Gastrocnemius medialis (tissue), 4 donors: ENCODE results near the gene SUGT1. TPM values are rescaled to one million over a fixed set of nuclear protein-coding genes. Genes with fewer than 3 reads are reported as not detected.
"Not testable (repeated sequence)": the region's sequence is repeated elsewhere in the genome, so short reads cannot be mapped to it uniquely, and the experiment has no call there.

Experiments
- ATAC-seq, 2 donors: fragments of 150-250 bp; one replicate each; pipeline ENCODE4 v1.9.1; 2016
- DNase-seq, 2 donors: peaks; one replicate each; pipeline ENCODE4 v3.0.0-alpha.2; 2019
- H3K27ac ChIP-seq, 4 donors: fragments of 200-600 bp; sonication (generic); 1 replicate in 1 of 4; 2 replicates in 3 of 4; pipeline ENCODE4 v1.5.1; 2016 to 2018; ENCODE audit warnings: mild to moderate bottlenecking in 2 of 4, moderate library complexity in 1 of 4
- H3K27me3 ChIP-seq, 3 donors: fragments of 200-600 bp; sonication (generic) in 2 of 3; 1 replicate in 1 of 3; 2 replicates in 2 of 3; pipeline versions ENCODE4 v1.5.1 to v1.6.0; 2016 to 2019; ENCODE audit warnings: mild to moderate bottlenecking in 1 of 3, moderate library complexity in 1 of 3
- H3K36me3 ChIP-seq, 2 donors: fragments of 200-600 bp; sonication (generic) in 1 of 2; one replicate each; pipeline ENCODE4 v1.5.1; 2017 to 2018
- H3K4me1 ChIP-seq, 2 donors: fragments of 200-600 bp; sonication (generic) in 1 of 2; one replicate each; pipeline ENCODE4 v1.5.1; 2016 to 2017; ENCODE audit warnings: mild to moderate bottlenecking in 2 of 2
- H3K4me3 ChIP-seq, 4 donors: fragments of 200-600 bp; sonication (generic) in 3 of 4; 1 replicate in 1 of 4; 2 replicates in 3 of 4; pipeline ENCODE4 v1.5.1; 2016 to 2019; ENCODE audit warnings: mild to moderate bottlenecking in 2 of 4
- H3K9me3 ChIP-seq, 3 donors: fragments of 200-600 bp; sonication (generic) in 2 of 3; 1 replicate in 1 of 3; 2 replicates in 2 of 3; pipeline ENCODE4 v1.5.1; 2016 to 2019
- POLR2A ChIP-seq, 2 donors: fragments of 450-650 bp; IDR thresholded peaks; one replicate each; pipeline ENCODE4 v1.6.1; 2017; ENCODE audit warnings: antibody characterized with exemption in 2 of 2, mild to moderate bottlenecking in 2 of 2, moderate library complexity in 2 of 2
- in situ Hi-C, 4 donors: fragments of 200-750 bp; cut with MboI; loops; one replicate each; pipeline versions ENCODE4 v1.15.0 to v1.8.0; 2017; ENCODE audit warnings: low sequenced_read_pairs in 4 of 4
- intact Hi-C: fragments of 100-400 bp; cut with DNase I; formaldehyde crosslinking; loops from one replicate; pipeline ENCODE4 v1.15.1; 2023; ENCODE audit warnings: low total_unique reads
- total RNA-seq, 4 donors: library from RNA; depleted of rRNA; stranded (reverse); fragments of >200 nt; gene quantifications; one replicate each; pipeline versions ENCODE4 v1.1.0 to v1.2.3, GENCODE V29; 2016
- TF ChIP-seq, protein P1 (sequence below), 5 experiments: fragments of 450-650 bp in 3 of 5; fragments of 200-600 bp in 2 of 5; sonication (generic) in 2 of 5; IDR thresholded peaks in 4 of 5; conservative IDR thresholded peaks in 1 of 5; 1 replicate in 4 of 5; 2 replicates in 1 of 5; pipeline ENCODE4 v1.5.1; 2016 to 2019; ENCODE audit warnings: antibody characterized with exemption in 5 of 5, mild to moderate bottlenecking in 3 of 5, moderate library complexity in 3 of 5

Gene SUGT1
- total RNA-seq, 4 donors from 2014 or later: 37.5 to 48.5 (median 40.1) TPM

DNA sequence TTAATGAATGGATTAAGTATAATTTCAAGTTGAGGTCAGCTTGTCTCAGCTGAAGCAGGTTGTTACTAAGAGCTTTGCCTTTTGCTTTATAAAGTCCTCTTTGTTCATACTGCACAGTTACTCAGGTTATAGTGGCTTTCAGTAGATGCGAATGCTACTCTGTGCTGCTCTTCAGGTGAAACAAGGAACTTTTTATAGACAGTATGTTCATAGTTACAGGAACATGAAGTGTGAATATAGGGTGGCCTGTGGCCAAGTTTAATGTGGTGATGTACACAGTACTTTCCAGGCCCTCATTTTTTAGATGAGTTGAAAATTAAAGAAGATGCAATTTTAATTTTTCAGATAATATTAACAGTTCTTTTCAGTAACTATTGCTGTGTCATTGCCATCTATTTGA, 20.8 kb downstream of the SUGT1 start:
- in situ Hi-C loops: loop anchor here in 2 of 4 donors (25.0 kb wide), 2 partner anchors 211 to 486 kb away; partner anchors contain the start of genes CKAP2 (in 1 of the 2) and VPS36 (in 1 of the 2)

DNA sequence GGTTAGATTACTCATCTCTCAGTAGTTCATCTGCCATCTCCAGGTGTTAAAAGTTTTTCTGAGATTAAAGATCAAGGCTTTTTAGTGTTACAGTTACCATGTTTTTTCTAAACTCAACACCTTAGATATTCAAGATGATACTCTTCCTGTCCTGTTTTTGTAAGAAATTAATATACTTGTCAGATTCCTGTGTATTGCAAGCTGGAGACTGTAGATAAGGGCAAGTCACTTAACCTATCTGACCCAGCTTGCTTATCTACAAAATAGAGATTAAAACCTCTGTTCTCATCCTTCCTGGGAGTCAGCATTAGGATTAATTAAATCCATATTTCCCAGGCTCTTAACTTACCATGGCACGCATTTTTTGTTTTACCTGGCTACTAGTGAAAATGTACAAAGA, 25.2 kb downstream of the SUGT1 start:
- no peak for DNase-seq
- in situ Hi-C loops (no loop called here), intact Hi-C loops (no loop called here)
- Histone ChIP-seq H3K9me3 (no peaks in the 10 kb centered on the region), H3K27me3 (no peaks in the 10 kb centered on the region), H3K27ac (no peak overlapping the region), H3K4me3 (no peak overlapping the region), H3K4me1 (no peaks in the 10 kb centered on the region), H3K36me3 (peaks cover 0 to 31% of the 10 kb centered on the region in 2 donors)
- ATAC-seq: no peak
- TF ChIP-seq POLR2A (IDR thresholded peaks at IDR 0.05): no peak
- TF ChIP-seq, protein P1, sequence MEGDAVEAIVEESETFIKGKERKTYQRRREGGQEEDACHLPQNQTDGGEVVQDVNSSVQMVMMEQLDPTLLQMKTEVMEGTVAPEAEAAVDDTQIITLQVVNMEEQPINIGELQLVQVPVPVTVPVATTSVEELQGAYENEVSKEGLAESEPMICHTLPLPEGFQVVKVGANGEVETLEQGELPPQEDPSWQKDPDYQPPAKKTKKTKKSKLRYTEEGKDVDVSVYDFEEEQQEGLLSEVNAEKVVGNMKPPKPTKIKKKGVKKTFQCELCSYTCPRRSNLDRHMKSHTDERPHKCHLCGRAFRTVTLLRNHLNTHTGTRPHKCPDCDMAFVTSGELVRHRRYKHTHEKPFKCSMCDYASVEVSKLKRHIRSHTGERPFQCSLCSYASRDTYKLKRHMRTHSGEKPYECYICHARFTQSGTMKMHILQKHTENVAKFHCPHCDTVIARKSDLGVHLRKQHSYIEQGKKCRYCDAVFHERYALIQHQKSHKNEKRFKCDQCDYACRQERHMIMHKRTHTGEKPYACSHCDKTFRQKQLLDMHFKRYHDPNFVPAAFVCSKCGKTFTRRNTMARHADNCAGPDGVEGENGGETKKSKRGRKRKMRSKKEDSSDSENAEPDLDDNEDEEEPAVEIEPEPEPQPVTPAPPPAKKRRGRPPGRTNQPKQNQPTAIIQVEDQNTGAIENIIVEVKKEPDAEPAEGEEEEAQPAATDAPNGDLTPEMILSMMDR (IDR thresholded peaks at IDR 0.05 in 4 of 5, conservative IDR thresholded peaks at IDR 0.05 in 1 of 5): no peak

More for the DNA sequence above, 20.8 kb downstream of the SUGT1 start:
- TF ChIP-seq, protein P1 (IDR thresholded peaks at IDR 0.05 in 4 of 5, conservative IDR thresholded peaks at IDR 0.05 in 1 of 5): no peak
- DNase-seq: no peak
- no peak for ATAC-seq
- Histone ChIP-seq H3K27ac (no peak overlapping the region), H3K27me3 (no peaks in the 10 kb centered on the region), H3K9me3 (no peaks in the 10 kb centered on the region), H3K4me1 (no peaks in the 10 kb centered on the region), H3K36me3 (peaks cover 0 to 22% of the 10 kb centered on the region in 2 donors), H3K4me3 (no peak overlapping the region)
- intact Hi-C loops: no loop called here

DNA sequence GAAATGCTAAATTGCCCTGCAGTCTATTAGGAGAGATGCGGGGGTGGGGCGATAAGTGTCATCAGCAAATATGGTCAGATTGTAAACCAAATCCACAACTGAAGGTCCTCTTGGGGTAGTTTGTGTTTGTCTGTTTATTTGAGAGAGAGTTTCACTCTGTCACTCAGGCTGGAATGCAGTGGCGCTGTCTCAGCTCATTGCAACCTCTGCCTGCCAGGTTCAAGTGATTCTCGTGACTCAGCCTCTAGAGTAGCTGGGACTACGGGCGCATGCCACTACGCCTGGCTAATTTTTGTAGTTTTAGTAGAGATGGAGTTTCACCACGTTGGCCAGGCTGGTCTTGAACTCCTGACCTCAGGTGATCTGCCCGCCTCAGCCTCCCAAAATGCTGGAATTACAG, 33.2 kb downstream of the SUGT1 start:
- ATAC-seq, DNase-seq, H3K27me3 ChIP-seq, H3K27ac ChIP-seq, H3K4me1 ChIP-seq, intact Hi-C loops, H3K9me3 ChIP-seq, in situ Hi-C loops, H3K4me3 ChIP-seq: not testable (repeated sequence)
- peaks cover 0 to 52% of the 10 kb centered on the region in 2 donors for H3K36me3 ChIP-seq

DNA sequence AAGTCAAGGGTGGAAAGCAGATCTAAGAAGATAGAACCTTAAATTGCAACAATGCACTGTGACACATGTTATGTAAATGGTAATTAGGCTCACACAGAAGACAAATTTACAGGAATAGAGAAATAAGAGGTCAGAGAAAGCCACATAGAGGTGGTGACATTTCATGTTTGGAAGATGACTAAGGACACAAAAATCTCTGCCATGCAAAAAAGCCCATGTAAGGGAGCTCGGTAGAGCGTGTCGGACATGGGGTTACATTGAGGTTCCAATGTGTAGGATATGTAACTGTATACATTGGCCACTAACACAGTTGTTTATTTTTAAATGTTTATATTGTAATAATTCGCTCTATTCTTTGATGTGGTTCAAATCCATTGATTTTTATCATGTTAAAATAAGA, 33.7 kb downstream of the SUGT1 start:
- no peak for DNase-seq
- Histone ChIP-seq H3K36me3 (peaks cover 0 to 47% of the 10 kb centered on the region in 2 donors), H3K9me3 (no peaks in the 10 kb centered on the region), H3K27ac (no peak overlapping the region), H3K4me3 (no peak overlapping the region), H3K27me3 (no peaks in the 10 kb centered on the region), H3K4me1 (no peaks in the 10 kb centered on the region)
- TF ChIP-seq POLR2A (IDR thresholded peaks at IDR 0.05): no peak
- TF ChIP-seq, protein P1 (IDR thresholded peaks at IDR 0.05 in 4 of 5, conservative IDR thresholded peaks at IDR 0.05 in 1 of 5): no peak
- intact Hi-C loops (no loop called here), in situ Hi-C loops (no loop called here)
- no peak for ATAC-seq

DNA sequence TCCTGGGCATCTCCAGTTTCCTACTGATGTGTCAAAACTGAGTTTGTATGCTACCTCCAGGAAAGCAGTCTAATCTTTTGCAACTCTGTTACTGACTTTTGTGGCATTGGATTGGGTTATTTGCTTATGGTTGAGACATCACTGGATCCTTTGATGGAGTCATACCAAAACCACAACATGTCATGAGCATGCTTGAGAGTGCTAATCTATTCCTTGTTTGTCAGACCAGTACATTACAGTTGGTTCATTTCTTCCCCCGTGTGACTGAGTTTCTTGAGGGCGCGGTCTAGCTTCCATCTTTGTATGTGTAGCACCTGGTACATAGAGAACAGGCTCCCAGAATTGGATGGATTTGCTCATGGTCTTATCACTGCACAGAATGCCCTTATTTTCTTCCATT, 43.2 kb downstream of the SUGT1 start:
- DNase-seq: no peak
- H3K27ac ChIP-seq: no peak overlapping the region
- intact Hi-C loops: no loop called here
- no peaks in the 10 kb centered on the region for H3K27me3 ChIP-seq
- H3K36me3 ChIP-seq: no peaks in the 10 kb centered on the region
- H3K4me1 ChIP-seq: no peaks in the 10 kb centered on the region
- TF ChIP-seq, protein P1 (IDR thresholded peaks at IDR 0.05 in 4 of 5, conservative IDR thresholded peaks at IDR 0.05 in 1 of 5): no peak
- TF ChIP-seq POLR2A (IDR thresholded peaks at IDR 0.05): no peak
- no peaks in the 10 kb centered on the region for H3K9me3 ChIP-seq
- in situ Hi-C loops: no loop called here
- no peak overlapping the region for H3K4me3 ChIP-seq
- ATAC-seq: no peak
